Progenitor cell of endocrine pancreas (in vitro differentiated cells): ENCODE data around the gene TDRKH. TPM values are rescaled to one million over a fixed set of nuclear protein-coding genes. Genes with fewer than 3 reads are reported as not detected.

Source experiments
- DNase-seq: peaks from one replicate; pipeline ENCODE4 v3.0.0; 2021; ENCODE audit warnings: low spot score; ENCODE audit not compliant: unreplicated experiment
- H3K27ac Mint-ChIP-seq: 2 replicates; pipeline ENCODE4 v1.8.0; 2021; ENCODE audit warnings: mild to moderate bottlenecking, moderate library complexity, mixed read lengths
- H3K27me3 Mint-ChIP-seq: 2 replicates; pipeline ENCODE4 v1.8.0; 2021; ENCODE audit warnings: mixed read lengths
- H3K36me3 Mint-ChIP-seq: 2 replicates; pipeline ENCODE4 v1.8.0; 2022; ENCODE audit warnings: mixed read lengths; ENCODE audit not compliant: insufficient read depth
- H3K4me1 Mint-ChIP-seq: 2 replicates; pipeline ENCODE4 v1.8.0; 2021; ENCODE audit warnings: low read depth, mixed read lengths
- H3K4me3 Mint-ChIP-seq: 2 replicates; pipeline ENCODE4 v1.8.0; 2021; ENCODE audit warnings: low read depth, mild to moderate bottlenecking, moderate library complexity, mixed read lengths
- H3K9me3 Mint-ChIP-seq: 2 replicates; pipeline ENCODE4 v1.8.0; 2021; ENCODE audit warnings: low read depth, mixed read lengths
- total RNA-seq: library from RNA; stranded (reverse); gene quantifications from 2 replicates; pipeline ENCODE4 v1.2.1, GENCODE V29; 2021
- TF ChIP-seq, protein P1 (sequence below): fragments of 200-600 bp; sonication (generic); IDR thresholded peaks from one replicate; pipeline ENCODE4 v1.5.0; 2021; ENCODE audit warnings: antibody characterized with exemption, mild to moderate bottlenecking; ENCODE audit not compliant: unreplicated experiment

The TDRKH gene
- total RNA-seq, 1 donor from 2014 or later, result 16.5 TPM

DNA sequence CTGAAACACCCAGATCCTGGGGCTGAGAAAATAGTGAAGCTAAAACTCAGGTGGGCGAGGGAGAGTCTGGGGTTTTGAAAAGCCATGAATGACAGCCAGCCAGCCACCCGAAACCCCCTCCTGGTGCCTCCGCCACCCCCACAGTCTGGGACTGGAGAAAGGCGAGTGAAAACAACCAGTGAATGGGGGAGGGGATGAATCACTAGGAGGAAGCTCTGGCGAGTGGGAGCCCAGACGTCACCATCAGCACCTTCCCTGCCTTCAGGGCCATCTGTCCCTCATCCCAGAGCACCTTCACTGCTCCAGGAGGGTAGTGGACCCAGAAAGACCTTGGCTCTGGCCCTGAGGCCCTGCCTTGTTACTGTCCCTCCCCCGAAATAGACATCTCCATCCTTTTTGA is 32.1 kb upstream of the TDRKH start:
- H3K27ac Mint-ChIP-seq, result no peak overlapping the region

DNA sequence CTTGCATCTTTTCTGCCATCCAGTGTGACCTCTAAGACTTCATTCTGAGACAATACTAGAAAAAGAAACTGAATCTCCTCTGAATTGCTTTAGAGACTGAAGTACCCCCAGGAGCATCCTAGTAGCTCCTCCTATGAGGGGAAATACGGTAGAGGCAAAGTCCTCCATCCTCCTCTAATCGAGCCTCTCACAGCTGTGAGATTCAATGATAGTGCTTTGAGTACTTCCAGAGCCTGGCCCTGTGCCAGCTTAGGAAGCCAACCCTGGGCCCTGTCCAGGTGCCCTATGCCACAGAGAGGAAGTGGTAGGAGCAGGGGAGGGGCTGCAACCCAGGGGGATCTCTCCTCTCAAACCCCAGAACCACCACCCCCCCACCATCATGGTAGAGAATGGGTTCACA is 30.6 kb upstream of the TDRKH start:
- Mint-ChIP-seq H3K27me3 (peaks cover 26% of the 10 kb centered on the region), H3K36me3 (no peaks in the 10 kb centered on the region), H3K27ac (no peak overlapping the region), H3K4me3 (no peak overlapping the region), H3K9me3 (no peaks in the 10 kb centered on the region), H3K4me1 (peaks cover 2% of the 10 kb centered on the region)
- DNase-seq, result no peak
- TF ChIP-seq, protein P1, sequence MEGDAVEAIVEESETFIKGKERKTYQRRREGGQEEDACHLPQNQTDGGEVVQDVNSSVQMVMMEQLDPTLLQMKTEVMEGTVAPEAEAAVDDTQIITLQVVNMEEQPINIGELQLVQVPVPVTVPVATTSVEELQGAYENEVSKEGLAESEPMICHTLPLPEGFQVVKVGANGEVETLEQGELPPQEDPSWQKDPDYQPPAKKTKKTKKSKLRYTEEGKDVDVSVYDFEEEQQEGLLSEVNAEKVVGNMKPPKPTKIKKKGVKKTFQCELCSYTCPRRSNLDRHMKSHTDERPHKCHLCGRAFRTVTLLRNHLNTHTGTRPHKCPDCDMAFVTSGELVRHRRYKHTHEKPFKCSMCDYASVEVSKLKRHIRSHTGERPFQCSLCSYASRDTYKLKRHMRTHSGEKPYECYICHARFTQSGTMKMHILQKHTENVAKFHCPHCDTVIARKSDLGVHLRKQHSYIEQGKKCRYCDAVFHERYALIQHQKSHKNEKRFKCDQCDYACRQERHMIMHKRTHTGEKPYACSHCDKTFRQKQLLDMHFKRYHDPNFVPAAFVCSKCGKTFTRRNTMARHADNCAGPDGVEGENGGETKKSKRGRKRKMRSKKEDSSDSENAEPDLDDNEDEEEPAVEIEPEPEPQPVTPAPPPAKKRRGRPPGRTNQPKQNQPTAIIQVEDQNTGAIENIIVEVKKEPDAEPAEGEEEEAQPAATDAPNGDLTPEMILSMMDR, result no peak

More for the DNA sequence above, 32.1 kb upstream of the TDRKH start:
- Mint-ChIP-seq H3K27me3 (peaks cover 23% of the 10 kb centered on the region), H3K36me3 (no peaks in the 10 kb centered on the region), H3K4me3 (no peak overlapping the region), H3K9me3 (no peaks in the 10 kb centered on the region), H3K4me1 (no peaks in the 10 kb centered on the region)
- no peak for DNase-seq
- TF ChIP-seq, protein P1, result no peak

DNA sequence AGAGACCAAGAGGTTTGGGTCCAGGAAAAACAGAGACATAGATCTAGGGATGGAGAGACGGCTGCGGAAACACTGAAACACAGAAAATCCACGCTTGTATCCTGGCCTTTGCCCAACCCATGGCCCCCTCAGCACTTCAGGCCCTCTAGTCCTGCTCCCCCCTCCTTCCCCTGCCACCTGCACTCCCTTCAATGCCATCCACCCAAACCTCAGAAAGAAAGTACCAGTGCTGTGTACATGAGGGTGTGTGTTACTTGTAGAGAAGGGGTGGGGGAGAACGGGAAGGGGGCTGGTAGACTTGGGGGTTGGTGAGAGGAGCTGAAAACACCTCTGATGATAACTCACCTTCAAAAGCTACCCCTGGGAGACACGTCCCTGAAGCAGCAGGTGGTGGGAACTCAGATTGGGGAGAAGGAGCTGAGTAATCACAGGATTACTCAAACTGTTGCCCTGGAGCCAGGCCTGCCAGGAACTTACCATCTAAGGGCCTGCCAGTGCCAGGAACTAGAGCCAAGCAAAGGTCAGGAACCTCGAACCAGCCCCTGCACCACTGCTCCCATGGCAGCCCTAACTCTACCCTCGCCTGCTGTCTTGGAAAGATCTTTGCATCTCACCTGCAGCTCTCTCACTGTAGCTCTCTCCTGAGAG is 29.8 kb upstream of the TDRKH start:
- Mint-ChIP-seq H3K9me3 (no peaks in the 10 kb centered on the region), H3K27me3 (peaks cover 22% of the 10 kb centered on the region), H3K4me1 (peaks cover 2% of the 10 kb centered on the region), H3K27ac (no peak overlapping the region), H3K36me3 (no peaks in the 10 kb centered on the region), H3K4me3 (no peak overlapping the region)
- DNase-seq, result no peak
- TF ChIP-seq, protein P1, result no peak

DNA sequence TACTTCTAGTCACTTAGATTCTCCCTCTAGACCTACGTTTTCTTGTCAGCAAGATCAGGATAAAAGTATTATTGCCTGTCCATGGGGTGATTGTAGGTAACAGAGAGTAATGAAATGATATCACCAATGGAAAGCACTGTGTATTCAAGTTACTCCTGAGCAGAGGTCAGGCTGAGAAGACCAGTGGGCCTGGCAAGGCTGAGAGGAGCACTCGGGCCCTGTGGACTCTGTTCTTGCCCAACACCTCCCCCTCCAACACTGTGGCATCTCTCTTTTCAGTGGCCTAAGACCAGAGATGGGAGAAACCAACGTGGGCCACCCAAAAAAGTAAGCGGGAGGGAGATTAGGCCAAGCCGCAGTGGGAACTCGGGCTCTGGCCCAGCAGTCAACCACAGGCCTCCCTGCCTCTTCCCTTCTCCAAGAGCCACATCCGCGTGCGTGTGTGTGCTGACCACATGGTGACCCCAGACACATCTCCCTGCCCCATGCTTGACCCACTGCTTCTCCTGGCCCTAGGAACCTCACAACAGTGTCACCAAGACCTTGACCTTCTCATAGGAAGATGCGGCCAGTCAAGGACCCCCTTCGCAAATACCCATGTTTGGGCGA is 29.0 kb upstream of the TDRKH start:
- Mint-ChIP-seq H3K27me3 (peaks cover 17% of the 10 kb centered on the region), H3K27ac (no peak overlapping the region), H3K9me3 (no peaks in the 10 kb centered on the region), H3K36me3 (no peaks in the 10 kb centered on the region), H3K4me3 (no peak overlapping the region), H3K4me1 (peaks cover 2% of the 10 kb centered on the region)
- DNase-seq, result no peak
- TF ChIP-seq, protein P1, result no peak

DNA sequence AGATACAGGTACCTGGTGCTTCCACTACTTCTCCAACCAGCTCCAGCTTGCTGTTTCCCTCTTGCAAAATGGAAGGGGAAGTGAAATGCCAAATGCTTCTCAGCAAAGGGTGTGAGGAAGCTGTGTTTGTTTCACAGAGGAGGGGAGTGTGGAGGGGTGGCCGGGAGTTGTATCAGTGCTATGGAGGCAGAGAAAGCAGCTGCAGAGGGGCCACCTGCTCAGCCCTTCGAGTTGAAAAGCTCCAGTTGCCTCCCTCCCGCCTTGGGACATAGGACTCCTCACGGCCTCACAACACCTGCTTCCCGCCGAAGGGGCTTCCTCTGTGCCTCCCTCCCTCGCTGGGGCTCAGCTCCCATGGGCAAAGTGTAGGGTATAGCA is 27.0 kb upstream of the TDRKH start:
- Mint-ChIP-seq H3K4me3 (no peak overlapping the region), H3K27ac (no peak overlapping the region), H3K4me1 (peaks cover 2% of the 10 kb centered on the region), H3K27me3 (peaks cover 18% of the 10 kb centered on the region), H3K9me3 (no peaks in the 10 kb centered on the region), H3K36me3 (no peaks in the 10 kb centered on the region)
- no peak for DNase-seq
- TF ChIP-seq, protein P1, result no peak
